HAP-1 (cell line): Measurements from ENCODE around the gene UGT1A8.

Experiments used
- DNase-seq, 2 experiments: peaks; one replicate each; pipeline ENCODE4 v3.0.0-alpha.2; 2016 to 2020; ENCODE audit warnings: low spot score in 2 of 2
- H3K27me3 ChIP-seq: fragments of 250-450 bp; sonication (Bioruptor Pico); 2 replicates; pipeline ENCODE4 v1.5.1; 2020; ENCODE audit warnings: low read depth, mild to moderate bottlenecking, moderate library complexity
- H3K36me3 ChIP-seq: fragments of 250-450 bp; sonication (Bioruptor Pico); replicated peaks from 2 replicates; pipeline ENCODE4 v1.5.1; 2020; ENCODE audit warnings: mild to moderate bottlenecking
- H3K4me1 ChIP-seq: fragments of 250-450 bp; sonication (Bioruptor Pico); 2 replicates; pipeline ENCODE4 v1.5.1; 2020; ENCODE audit warnings: mild to moderate bottlenecking
- H3K4me3 ChIP-seq: fragments of 250-450 bp; sonication (Bioruptor Pico); 2 replicates; pipeline ENCODE4 v1.5.1; 2020; ENCODE audit warnings: mild to moderate bottlenecking, moderate library complexity
- H3K9me3 ChIP-seq: fragments of 250-450 bp; sonication (Bioruptor Pico); 2 replicates; pipeline ENCODE4 v1.5.1; 2020; ENCODE audit warnings: mild to moderate bottlenecking, moderate library complexity
- in situ Hi-C: fragments of 300-500 bp; cut with MboI; formaldehyde crosslinking; loops from 3 replicates; pipeline ENCODE4 v1.14.3; 2020; ENCODE audit warnings: low sequenced_read_pairs, inconsistent platforms, mixed read lengths

The UGT1A8 gene

DNA sequence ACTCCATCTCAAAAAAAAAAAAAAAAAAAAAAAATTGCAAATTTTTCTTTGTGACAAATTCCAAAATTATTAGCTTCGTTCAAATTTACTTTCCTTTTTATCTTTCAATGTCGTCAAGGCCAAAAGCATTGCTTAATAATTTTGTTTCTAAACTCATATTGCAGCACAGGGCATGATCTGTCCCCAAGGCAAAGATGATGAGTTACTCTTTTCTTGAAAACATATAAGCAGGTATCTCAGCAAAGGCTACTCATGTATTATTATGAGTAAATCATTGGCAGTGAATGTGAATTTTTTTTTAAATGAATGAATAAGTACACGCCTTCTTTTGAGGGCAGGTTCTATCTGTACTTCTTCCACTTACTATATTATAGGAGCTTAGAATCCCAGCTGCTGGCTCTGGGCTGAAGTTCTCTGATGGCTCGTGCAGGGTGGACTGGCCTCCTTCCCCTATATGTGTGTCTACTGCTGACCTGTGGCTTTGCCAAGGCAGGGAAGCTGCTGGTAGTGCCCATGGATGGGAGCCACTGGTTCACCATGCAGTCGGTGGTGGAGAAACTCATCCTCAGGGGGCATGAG, 64.2 kb downstream of the UGT1A8 start, which contains the start of gene UGT1A7:
UGT1A7 (plus strand) TSS at position 381 of the 579 bp plus-strand sequence; CDS start at position 418, 37 bp downstream.
- Histone ChIP-seq H3K36me3 (no peaks in the 10 kb centered on the region), H3K4me1 (peaks cover 3% of the 10 kb centered on the region), H3K4me3 (no peak within 1 kb of the TSS), H3K9me3 (no peaks in the 10 kb centered on the region), H3K27me3 (no peaks in the 10 kb centered on the region)
- DNase-seq: no peak
- in situ Hi-C loops: no loop called here

DNA sequence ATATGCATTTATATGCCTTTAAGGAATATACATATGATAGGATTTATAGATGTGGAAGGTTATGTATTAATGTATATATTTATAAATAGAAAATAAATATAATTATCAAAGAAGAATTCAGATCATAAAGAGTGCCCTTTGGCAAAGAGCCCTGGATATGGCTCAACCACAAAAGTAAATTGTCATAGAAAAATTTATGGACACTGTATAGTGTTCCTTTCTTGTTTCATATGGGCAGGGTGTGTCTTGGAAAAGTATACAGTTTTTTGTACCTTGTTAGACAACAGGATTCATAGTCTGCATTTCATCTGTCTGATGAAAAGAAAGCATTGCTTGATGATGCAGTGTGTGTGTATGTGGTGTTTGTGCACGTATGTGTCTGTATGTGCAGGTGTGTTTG, 67.2 kb downstream of the UGT1A8 start:
- Histone ChIP-seq H3K4me3 (no peak overlapping the region), H3K27me3 (no peaks in the 10 kb centered on the region), H3K9me3 (no peaks in the 10 kb centered on the region), H3K4me1 (no peaks in the 10 kb centered on the region), H3K36me3 (no peaks in the 10 kb centered on the region)
- in situ Hi-C loops: no loop called here
- no peak for DNase-seq

DNA sequence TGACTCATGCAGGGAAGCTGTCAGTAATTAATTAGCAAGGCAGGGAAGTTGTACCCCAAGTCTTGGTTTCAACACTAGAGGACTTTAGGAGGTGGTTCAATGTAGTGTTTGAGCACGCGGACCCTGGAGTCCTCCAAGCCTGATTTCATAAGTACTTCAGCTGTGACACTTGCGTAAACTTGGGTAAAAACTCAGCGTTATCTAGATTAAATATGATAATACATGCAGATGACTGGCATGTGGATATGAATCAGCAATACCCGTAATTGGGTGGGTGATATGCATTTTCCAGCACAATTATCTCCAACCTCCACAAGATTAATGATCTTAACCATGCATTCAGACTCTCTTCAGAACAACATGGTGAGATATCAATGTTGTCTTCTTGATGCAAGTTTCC, 69.5 kb downstream of the UGT1A8 start:
- Histone ChIP-seq H3K4me3 (no peak overlapping the region), H3K4me1 (peaks cover 12% of the 10 kb centered on the region), H3K27me3 (no peaks in the 10 kb centered on the region), H3K36me3 (no peaks in the 10 kb centered on the region), H3K9me3 (no peaks in the 10 kb centered on the region)
- in situ Hi-C loops: no loop called here
- no peak for DNase-seq

- no peaks in the 10 kb centered on the region for H3K27me3 ChIP-seq
- DNase-seq: no peak
- in situ Hi-C loops: no loop called here
- H3K4me3 ChIP-seq: no peak overlapping the region
- peaks cover 17% of the 10 kb centered on the region for H3K4me1 ChIP-seq
- peaks cover 6% of the 10 kb centered on the region for H3K9me3 ChIP-seq
- H3K36me3 ChIP-seq: no peaks in the 10 kb centered on the region
These were observed 70.9 kb downstream of the UGT1A8 start for GRCh38 chr2:233688341-233688740.

DNA sequence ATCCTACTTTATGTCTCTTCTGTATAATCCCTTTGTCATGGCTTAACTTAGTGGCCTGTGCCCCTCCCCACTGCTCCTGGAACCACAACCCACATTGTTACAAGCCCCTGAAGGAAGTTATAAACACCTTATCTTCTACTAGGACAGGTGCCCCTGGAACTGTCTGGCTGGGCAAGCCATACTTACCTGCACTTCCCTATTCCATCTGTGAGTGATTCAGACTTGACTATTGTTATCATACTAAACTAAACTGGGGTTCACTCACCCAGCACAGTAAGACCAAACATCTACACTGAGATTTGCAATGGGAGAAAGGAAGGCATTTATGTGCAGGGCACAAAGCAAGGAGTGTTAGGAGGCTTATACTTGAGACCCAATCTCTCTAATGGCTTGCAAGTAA, 71.6 kb downstream of the UGT1A8 start:
- peaks cover 17% of the 10 kb centered on the region for H3K4me1 ChIP-seq
- H3K36me3 ChIP-seq: no peaks in the 10 kb centered on the region
- no peak overlapping the region for H3K4me3 ChIP-seq
- in situ Hi-C loops: no loop called here
- peaks cover 6% of the 10 kb centered on the region for H3K9me3 ChIP-seq
- H3K27me3 ChIP-seq: no peaks in the 10 kb centered on the region
- DNase-seq: no peak

- DNase-seq: no peak
- H3K4me1 ChIP-seq: peaks cover 19% of the 10 kb centered on the region
- in situ Hi-C loops: no loop called here
These were observed 72.1 kb downstream of the UGT1A8 start for GRCh38 chr2:233689501-233689900.

DNA sequence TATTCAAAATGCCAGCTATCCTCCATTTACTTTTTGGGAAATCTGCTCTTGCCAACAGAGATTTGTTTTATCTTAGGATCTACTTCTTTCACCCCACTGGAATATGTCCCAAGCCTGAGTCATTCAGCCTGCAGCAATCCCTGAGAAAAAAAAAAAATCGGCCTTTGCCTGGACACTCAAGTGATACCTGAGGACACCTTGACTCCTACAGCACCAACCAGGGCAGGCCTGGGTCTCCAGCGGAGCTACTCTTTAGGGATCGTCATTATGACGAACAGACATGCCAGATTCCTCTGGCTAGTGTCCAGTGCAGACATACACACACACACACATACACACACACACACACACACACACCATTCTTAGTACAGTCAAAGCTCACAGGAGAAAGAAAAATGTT, 73.0 kb downstream of the UGT1A8 start:
- H3K4me1 ChIP-seq: peaks cover 20% of the 10 kb centered on the region
- no peak for DNase-seq
- no peaks in the 10 kb centered on the region for H3K36me3 ChIP-seq
- in situ Hi-C loops: loop anchor here (10.0 kb wide), 1 partner anchor 126 kb away; the partner anchor contains the start of gene USP40
- H3K4me3 ChIP-seq: no peak overlapping the region
- H3K27me3 ChIP-seq: no peaks in the 10 kb centered on the region
- peaks cover 6% of the 10 kb centered on the region for H3K9me3 ChIP-seq

More at GRCh38 chr2:233689501-233689900, 72.1 kb downstream of the UGT1A8 start:
- Histone ChIP-seq H3K36me3 (no peaks in the 10 kb centered on the region), H3K27me3 (no peaks in the 10 kb centered on the region), H3K9me3 (peaks cover 6% of the 10 kb centered on the region), H3K4me3 (no peak overlapping the region)

GRCh38 chr2:233691443-233692433, 74.3 kb downstream of the UGT1A8 start:
- H3K36me3 ChIP-seq: no peaks in the 10 kb centered on the region
- peaks cover 20% of the 10 kb centered on the region for H3K4me1 ChIP-seq
- no peaks in the 10 kb centered on the region for H3K27me3 ChIP-seq
- peak; percentile 84 to 97 for DNase-seq
- peaks cover 6% of the 10 kb centered on the region for H3K9me3 ChIP-seq
- H3K4me3 ChIP-seq: no peak overlapping the region
- in situ Hi-C loops: loop anchor here (10.0 kb wide), 1 partner anchor 127 kb away; the partner anchor contains the start of gene USP40

GRCh38 chr2:233692648-233693047, 75.2 kb downstream of the UGT1A8 start, which contains the start of gene UGT1A6:
Gene UGT1A6 (plus strand): TSS chr2:233692890. CDS start chr2:233693005, 115 bp downstream.
- H3K4me3 ChIP-seq: no peak within 1 kb of the TSS
- H3K4me1 ChIP-seq: peaks cover 20% of the 10 kb centered on the region
- in situ Hi-C loops: loop anchor here (10.0 kb wide), 1 partner anchor 128 kb away; the partner anchor contains the start of gene USP40

DNA sequence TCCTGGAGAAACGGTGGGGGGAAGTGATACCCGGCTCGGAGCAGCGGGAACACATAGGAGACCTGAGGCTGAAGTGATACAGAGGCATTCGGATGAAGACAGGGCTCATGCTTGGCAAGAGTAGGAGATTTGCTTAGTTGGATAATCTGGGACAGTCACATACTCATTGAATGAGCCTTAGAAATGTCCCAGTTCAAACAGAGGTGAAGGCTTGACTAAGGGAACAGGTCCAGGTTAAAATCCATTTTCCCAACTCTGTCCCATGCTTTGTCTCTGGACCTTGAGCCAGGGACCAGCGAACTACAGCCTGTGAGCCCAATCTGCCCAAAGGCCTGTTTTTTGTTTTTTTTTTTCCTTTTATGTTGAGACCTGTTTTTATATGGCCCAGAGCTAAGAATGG, 76.5 kb downstream of the UGT1A8 start:
- Histone ChIP-seq H3K27me3 (no peaks in the 10 kb centered on the region), H3K9me3 (peaks cover 6% of the 10 kb centered on the region), H3K4me3 (no peak overlapping the region), H3K36me3 (no peaks in the 10 kb centered on the region), H3K4me1 (peaks cover 29% of the 10 kb centered on the region)
- in situ Hi-C loops: loop anchor here (10.0 kb wide), 1 partner anchor 129 kb away; the partner anchor contains the start of gene USP40
- DNase-seq: no peak

More at GRCh38 chr2:233692648-233693047, 75.2 kb downstream of the UGT1A8 start, which contains the start of gene UGT1A6:
- Histone ChIP-seq H3K36me3 (no peaks in the 10 kb centered on the region), H3K27me3 (no peaks in the 10 kb centered on the region), H3K9me3 (peaks cover 6% of the 10 kb centered on the region)
- no peak for DNase-seq

- no peaks in the 10 kb centered on the region for H3K9me3 ChIP-seq
- in situ Hi-C loops: loop anchor here (10.0 kb wide), 1 partner anchor 134 kb away; the partner anchor contains the start of gene USP40
- no peak overlapping the region for H3K4me3 ChIP-seq
- no peaks in the 10 kb centered on the region for H3K36me3 ChIP-seq
- DNase-seq: no peak
- H3K4me1 ChIP-seq: peaks cover 36% of the 10 kb centered on the region
- H3K27me3 ChIP-seq: no peaks in the 10 kb centered on the region
These were observed 81.3 kb downstream of the UGT1A8 start for GRCh38 chr2:233698740-233699139.

- Histone ChIP-seq H3K9me3 (no peaks in the 10 kb centered on the region), H3K4me1 (peaks cover 35% of the 10 kb centered on the region), H3K4me3 (no peak overlapping the region), H3K36me3 (no peaks in the 10 kb centered on the region), H3K27me3 (no peaks in the 10 kb centered on the region)
- in situ Hi-C loops: loop anchor here (10.0 kb wide), 1 partner anchor 135 kb away; the partner anchor contains the start of gene USP40
- no peak for DNase-seq
These were observed 82.1 kb downstream of the UGT1A8 start for GRCh38 chr2:233699424-233700027.

- in situ Hi-C loops: no loop called here
- peak; percentile 73 to 95 for DNase-seq
- Histone ChIP-seq H3K9me3 (no peaks in the 10 kb centered on the region), H3K4me1 (peaks cover 33% of the 10 kb centered on the region), H3K27me3 (no peaks in the 10 kb centered on the region), H3K36me3 (no peaks in the 10 kb centered on the region), H3K4me3 (no peak overlapping the region)
These were observed 82.7 kb downstream of the UGT1A8 start for GRCh38 chr2:233700028-233700635.
